GM21576 (cell line): Measurements from ENCODE around the gene HOXC11.

ENCODE experiments used
- ATAC-seq: cut with Tn5 transposase; IDR thresholded peaks from one replicate; pipeline ENCODE4 v1.9.1; 2021; ENCODE audit warnings: mild to moderate bottlenecking, moderate library complexity; ENCODE audit not compliant: unreplicated experiment

The HOXC11 gene

GRCh38 chr12:54007538-54008259, 34.8 kb downstream of the HOXC11 start:
- no peak for ATAC-seq

GRCh38 chr12:54008260-54008552, 35.3 kb downstream of the HOXC11 start:
- no peak for ATAC-seq

DNA sequence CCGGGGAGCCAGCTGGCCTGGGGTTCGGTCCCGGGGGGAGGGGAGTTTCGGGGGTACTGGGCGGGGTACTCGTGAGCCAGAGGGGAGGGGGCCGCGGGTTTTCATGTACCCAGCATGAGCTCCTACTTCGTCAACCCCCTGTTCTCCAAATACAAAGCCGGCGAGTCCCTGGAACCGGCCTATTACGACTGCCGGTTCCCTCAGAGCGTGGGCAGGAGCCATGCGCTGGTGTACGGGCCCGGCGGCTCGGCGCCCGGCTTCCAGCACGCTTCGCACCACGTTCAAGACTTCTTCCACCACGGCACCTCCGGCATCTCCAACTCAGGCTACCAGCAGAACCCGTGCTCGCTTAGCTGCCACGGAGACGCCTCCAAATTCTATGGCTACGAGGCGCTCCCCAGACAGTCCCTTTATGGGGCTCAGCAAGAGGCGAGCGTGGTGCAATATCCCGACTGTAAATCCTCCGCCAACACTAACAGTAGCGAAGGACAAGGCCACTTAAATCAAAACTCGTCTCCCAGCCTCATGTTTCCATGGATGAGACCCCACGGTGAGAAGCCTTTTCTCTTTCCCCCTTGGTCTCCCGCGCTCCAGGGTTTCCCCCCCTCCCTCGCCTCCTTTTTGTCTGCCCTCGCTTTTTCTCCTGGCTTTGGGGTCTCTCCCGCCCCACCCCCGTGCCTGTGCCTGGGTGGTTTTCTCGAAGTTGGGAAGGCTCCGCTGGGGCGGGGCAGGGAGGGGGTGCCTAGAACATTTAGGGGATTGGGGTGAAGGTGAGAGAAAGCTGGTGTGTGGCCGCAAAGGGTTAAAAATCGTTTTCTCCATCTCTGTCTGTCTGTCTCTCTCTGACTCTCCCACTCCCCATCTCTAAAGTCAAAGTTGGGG, 36.5 kb downstream of the HOXC11 start:
- no peak for ATAC-seq

GRCh38 chr12:54010053-54010971, 37.4 kb downstream of the HOXC11 start:
- no peak for ATAC-seq

- ATAC-seq = no peak
These were observed 38.2 kb downstream of the HOXC11 start for GRCh38 chr12:54010972-54011664.

- no peak for ATAC-seq
These were observed 39.0 kb downstream of the HOXC11 start for GRCh38 chr12:54011665-54012532.

DNA sequence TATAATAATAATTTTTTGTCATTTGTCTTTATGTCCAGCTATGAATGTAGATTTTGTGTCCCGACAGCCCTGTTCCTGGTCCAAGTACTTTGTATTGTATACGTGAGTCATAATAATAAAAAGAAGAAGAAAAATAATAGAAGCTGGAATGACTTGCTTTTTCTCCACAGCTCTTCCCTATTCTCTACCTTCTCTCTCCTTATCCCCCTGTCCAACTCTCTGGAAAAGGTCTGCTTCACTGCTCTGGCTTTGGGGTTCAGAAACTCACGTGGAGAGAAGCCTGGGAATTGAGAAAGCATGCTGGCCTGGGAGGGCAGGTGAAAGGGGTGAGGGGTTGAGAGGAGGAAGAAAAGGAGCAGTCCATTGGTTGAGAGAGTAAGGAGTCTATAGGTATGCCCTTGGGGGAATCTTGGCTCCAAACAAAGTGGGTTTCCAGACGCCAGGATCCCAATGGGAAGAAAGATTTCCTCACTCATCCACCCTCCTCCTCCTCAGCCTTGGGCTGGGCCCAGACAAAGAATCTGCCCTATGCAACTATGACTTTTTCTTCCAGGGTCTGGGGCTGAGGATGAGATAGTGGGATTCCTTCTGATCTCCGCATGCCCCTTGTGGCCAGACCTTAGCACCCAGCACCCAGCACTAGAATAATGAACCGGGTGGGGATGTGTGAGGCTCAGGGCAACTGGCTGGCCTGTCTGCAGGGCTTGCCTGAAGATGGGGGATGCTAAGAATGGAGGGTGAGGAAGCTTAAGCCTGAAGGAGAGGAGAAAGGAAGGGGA, 39.9 kb downstream of the HOXC11 start:
- ATAC-seq = no peak

DNA sequence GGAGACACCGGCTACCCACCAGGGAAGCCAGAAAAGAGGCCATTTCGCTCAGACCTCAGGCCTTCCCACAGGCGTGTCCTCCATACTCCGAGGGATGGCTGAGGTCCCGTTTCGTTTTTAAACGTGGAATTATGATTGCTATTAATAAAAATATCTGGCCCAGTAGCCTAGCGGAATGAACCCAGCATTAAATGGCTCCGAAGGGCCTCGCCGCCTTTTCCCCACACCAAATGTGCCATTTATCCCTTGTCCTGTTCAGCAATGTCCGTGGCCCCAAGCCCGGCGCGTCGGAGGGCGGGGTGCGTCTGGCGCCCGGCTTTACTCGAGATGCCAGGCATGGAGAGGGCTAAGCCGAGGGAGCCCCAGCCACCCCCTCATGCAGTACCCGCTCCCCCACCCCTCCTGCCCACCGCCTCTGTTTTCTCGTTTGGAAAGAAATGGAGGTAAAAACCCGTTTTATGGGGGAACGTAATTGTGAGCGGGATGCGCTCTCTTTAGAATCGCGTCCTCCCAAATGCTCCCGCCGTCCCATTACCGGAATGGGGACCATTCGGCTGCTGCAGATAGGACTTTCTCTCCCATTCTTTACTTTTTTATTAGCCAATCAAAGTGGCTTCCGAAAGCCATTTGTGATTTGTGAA, 41.6 kb downstream of the HOXC11 start:
- ATAC-seq = no peak

DNA sequence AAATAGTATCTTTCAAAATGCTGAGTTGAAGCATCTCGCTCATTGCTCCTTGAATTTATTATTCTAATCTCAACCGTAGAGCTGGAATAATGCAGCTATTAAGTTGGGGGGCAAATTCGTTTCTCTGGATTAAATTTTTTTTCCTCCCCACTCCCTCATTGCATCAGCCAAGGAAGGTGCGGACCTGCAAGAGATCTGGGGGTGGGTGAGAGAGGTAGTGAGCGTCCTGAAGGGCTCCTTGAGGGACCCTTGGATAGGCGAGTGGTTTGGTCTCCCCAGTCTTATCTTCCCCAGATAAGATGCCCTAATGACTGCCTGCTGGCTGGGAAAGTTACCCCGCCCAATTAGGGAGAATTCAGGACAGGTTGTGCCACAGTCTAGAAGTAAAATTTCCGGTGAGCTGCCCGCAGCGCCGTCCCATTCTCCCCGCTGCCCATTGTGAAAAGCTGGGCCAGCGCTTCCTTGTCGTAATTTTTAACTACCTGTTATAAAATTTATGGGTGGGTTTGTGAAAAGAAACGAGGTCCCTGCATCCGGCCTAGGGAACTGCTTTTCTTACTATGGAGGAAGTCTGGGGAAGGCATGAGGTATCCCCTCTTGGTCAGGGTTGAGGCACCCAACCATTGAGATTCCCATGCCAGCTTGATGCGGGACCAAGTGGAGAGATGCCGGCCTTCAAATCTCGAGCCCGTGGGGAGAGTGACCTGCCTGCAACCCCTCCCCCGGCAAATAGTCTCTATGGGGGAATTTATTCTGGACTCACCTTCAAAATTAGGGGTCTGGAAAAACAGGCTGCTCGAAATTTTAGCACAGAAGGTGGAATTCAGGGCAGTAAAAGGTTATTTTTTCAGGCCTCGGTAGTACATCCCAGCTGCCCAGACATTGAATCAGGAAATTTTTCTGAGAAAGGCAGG, 42.3 kb downstream of the HOXC11 start:
- ATAC-seq = no peak

GRCh38 chr12:54016051-54016450, 43.1 kb downstream of the HOXC11 start:
- no peak for ATAC-seq

DNA sequence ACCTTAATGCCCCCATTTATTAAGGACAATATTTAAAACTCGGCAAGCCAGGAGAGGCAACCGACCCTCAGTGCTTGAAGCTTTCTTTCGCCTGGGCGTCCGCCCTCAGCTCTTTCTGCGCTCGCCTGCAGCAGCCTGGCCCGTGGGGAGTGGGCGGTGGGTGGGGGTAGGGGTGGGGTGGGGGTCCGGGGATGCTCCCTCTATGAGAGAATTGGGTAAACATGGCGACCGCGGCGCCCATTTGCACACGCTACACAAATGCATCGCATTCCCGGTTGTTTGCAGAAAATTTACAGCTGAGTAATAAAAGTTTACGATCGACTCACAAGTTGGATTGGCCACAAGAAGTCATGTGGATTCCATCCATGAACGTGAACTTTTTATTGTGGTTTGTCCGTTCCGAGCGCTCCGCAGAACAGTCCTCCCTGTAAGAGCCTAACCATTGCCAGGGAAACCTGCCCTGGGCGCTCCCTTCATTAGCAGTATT, 43.6 kb downstream of the HOXC11 start:
- no peak for ATAC-seq

DNA sequence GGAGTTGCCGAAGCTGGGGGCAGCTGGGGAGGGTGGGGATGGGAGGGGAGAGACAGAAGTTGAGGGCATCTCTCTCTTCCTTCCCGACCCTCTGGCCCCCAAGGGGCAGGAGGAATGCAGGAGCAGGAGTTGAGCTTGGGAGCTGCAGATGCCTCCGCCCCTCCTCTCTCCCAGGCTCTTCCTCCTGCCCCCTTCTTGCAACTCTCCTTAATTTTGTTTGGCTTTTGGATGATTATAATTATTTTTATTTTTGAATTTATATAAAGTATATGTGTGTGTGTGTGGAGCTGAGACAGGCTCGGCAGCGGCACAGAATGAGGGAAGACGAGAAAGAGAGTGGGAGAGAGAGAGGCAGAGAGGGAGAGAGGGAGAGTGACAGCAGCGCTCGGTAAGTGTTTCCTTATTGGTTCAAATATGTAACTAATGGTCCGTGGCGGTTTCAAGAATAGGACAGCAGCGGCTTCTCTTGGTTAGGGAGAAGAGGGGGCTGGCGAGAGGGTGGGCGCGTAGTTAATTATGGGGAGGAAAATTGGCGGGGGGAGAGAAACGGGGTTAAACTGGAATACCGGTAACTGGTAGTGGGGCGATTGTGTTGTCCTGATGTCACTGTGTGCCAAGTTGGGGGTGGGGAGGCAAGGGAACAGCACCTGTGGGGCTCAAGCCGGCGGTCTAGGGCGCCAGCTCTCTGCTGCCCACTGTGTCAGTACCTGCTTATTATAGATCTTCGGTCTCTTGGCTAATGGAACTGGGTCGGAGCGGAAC, 44.3 kb downstream of the HOXC11 start:
- peak; percentile 37 for ATAC-seq

- ATAC-seq = peak; percentile 72
These were observed 45.0 kb downstream of the HOXC11 start for GRCh38 chr12:54017878-54018467.

DNA sequence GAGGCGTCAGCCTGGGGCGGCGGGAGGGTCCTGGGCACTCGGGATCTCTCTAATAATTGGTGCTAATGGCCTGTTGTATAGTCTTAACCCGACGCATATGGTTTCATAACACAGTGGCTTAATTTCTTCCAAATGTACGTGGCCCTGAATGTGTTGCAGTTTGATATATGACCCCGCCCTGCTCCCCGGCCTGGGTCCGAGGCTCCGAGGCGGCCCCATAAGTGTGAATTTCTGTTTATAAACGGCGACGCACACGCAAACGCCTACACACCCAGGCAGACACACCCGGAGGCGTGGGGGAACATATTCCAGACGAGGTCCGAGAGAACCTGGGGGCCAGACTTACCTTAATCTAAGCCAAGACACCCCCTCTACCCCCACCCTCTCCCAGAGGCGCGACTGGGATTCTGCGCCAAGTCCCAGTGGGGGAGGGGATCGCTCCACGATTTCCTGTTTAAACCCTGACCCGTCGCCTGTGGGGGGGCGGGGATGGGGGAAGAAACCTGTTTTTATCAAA, 45.6 kb downstream of the HOXC11 start:
- no peak for ATAC-seq

DNA sequence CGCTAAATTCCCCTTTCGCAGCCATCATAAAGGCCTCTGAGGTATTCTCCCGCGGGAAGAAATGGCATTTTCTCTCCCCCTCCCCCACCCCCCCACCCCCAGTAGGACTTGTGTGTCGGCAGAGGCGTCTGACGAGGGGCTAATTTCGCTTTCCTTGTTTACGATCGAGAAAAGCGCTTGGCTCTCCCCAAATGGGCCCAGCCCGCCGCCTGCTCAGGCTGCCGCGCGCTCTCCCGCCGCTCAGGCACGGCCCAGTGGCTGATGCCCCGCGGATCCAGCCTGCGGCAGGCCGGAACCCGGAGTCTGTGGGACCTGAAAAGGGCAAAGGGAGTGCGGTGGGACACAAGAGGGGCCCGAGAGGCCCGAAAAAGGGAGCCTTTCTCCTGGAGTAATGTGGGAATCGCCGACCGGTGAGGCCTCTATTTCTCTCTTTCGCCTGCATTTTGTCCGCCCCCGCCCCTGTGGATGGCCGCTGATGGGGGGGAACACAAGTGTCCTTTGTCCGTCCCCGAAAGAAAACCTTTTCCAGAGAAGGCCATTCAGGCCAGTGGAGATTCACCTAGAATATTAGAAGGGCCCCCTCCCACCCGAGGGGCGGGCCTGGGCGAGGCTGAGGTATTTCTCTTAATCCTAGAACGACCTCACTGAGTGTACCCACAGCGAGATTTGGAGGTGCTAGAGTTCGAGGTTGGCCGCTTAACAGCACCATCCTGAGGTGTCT, 46.3 kb downstream of the HOXC11 start:
- no peak for ATAC-seq
